Endodermal cell (in vitro differentiated cells): ENCODE results near the gene HBG1. TPM values are rescaled to one million over a fixed set of nuclear protein-coding genes. Genes with fewer than 3 reads are reported as not detected.

ENCODE experiments used
- DNase-seq: peaks from one replicate; pipeline ENCODE4 v3.0.0-alpha.2; 2017
- H3K27ac ChIP-seq: 2 replicates; pipeline ENCODE4 v1.5.1; 2013; ENCODE audit warnings: mild to moderate bottlenecking, low read depth, low read length, moderate library complexity
- H3K27me3 ChIP-seq: 2 replicates; pipeline ENCODE4 v1.6.1; 2013; ENCODE audit warnings: mild to moderate bottlenecking, low read length, moderate library complexity; ENCODE audit not compliant: insufficient read depth, control insufficient read depth, poor library complexity, severe bottlenecking
- H3K36me3 ChIP-seq: 2 replicates; pipeline ENCODE4 v1.7.0; 2013; ENCODE audit warnings: mild to moderate bottlenecking, low read length, moderate library complexity; ENCODE audit not compliant: control insufficient read depth, insufficient read depth
- H3K4me1 ChIP-seq: one replicate; pipeline ENCODE4 v1.7.0; 2013; ENCODE audit warnings: low read length; ENCODE audit not compliant: control insufficient read depth, insufficient read depth
- H3K4me3 ChIP-seq: 2 replicates; pipeline ENCODE4 v1.5.1; 2013; ENCODE audit warnings: mild to moderate bottlenecking, low read length, moderate library complexity
- H3K9ac ChIP-seq: 2 replicates; pipeline ENCODE4 v1.6.1; 2013; ENCODE audit warnings: mild to moderate bottlenecking, low read length, moderate library complexity; ENCODE audit not compliant: poor library complexity, severe bottlenecking; ENCODE audit errors: extremely low read depth
- H3K9me3 ChIP-seq: 2 replicates; pipeline ENCODE4 v1.6.1; 2013; ENCODE audit warnings: mild to moderate bottlenecking, low read length, moderate library complexity; ENCODE audit not compliant: control insufficient read depth
- H3K27ac Mint-ChIP-seq: 2 replicates; pipeline ENCODE4 v1.8.0; 2020; ENCODE audit warnings: mixed read lengths
- H3K27me3 Mint-ChIP-seq: 2 replicates; pipeline ENCODE4 v1.8.0; 2021; ENCODE audit warnings: mild to moderate bottlenecking, mixed read lengths; ENCODE audit not compliant: insufficient read depth
- H3K36me3 Mint-ChIP-seq: 2 replicates; pipeline ENCODE4 v1.8.0; 2020; ENCODE audit warnings: low read depth, mixed read lengths
- H3K4me1 Mint-ChIP-seq: 2 replicates; pipeline ENCODE4 v1.8.0; 2020; ENCODE audit warnings: mixed read lengths
- H3K4me3 Mint-ChIP-seq: 2 replicates; pipeline ENCODE4 v1.8.0; 2020; ENCODE audit warnings: mild to moderate bottlenecking, moderate library complexity, mixed read lengths
- H3K9me3 Mint-ChIP-seq: 2 replicates; pipeline ENCODE4 v1.8.0; 2020; ENCODE audit warnings: mild to moderate bottlenecking, mixed read lengths
- CTCF ChIP-seq: fragments of 200-600 bp; sonication (generic); conservative IDR thresholded peaks from 2 replicates; pipeline ENCODE4 v1.5.0; 2021; ENCODE audit warnings: antibody characterized with exemption, mild to moderate bottlenecking
- WGBS, 2 experiments: methylation state at CpG; one replicate each; pipeline versions ENCODE4 v1.1.5 to v1.1.7; 2013; ENCODE audit warnings: missing lambda C conversion rate in 2 of 2, mixed read lengths in 1 of 2; ENCODE audit not compliant: insufficient coverage in 1 of 2, insufficient read length in 1 of 2; 5-methylcytosine and 5-hydroxymethylcytosine counted together
- total RNA-seq, 2 donors: library from RNA; stranded (reverse); fragmentation: NEBNext Ultra II Directional in 1 of 2; extraction: Animal tissue kit (Norgen Biotek cat#: 25700) in 1 of 2; gene quantifications; 2 replicates in 1 of 2; 3 replicates in 1 of 2; pipeline ENCODE4 v1.2.1, GENCODE V29; 2021

The HBG1 gene
- total RNA-seq, 2 donors from 2014 or later: not detected

GRCh38 chr11:5282628-5283027 is 33.0 kb upstream of the HBG1 start:
- Mint-ChIP-seq H3K4me3 (no peak overlapping the region), H3K4me1 (peaks cover 12% of the 10 kb centered on the region), H3K36me3 (no peaks in the 10 kb centered on the region), H3K27me3 (no peaks in the 10 kb centered on the region), H3K9me3 (no peaks in the 10 kb centered on the region), H3K27ac (no peak overlapping the region)
- H3K27ac ChIP-seq: no peak overlapping the region
- no peaks in the 10 kb centered on the region for H3K36me3 ChIP-seq
- no peak for TF ChIP-seq CTCF
- WGBS, 2 experiments: 94% methylated on average over 2 of the region's 2 CpGs; no CpG with 5 or more reads in 1 of the 2 experiments
- H3K4me3 ChIP-seq: no peak overlapping the region
- H3K27me3 ChIP-seq: no peaks in the 10 kb centered on the region
- H3K4me1 ChIP-seq: peaks cover 2% of the 10 kb centered on the region
- no peak overlapping the region for H3K9ac ChIP-seq
- no peaks in the 10 kb centered on the region for H3K9me3 ChIP-seq
- DNase-seq: no peak

- no peak for TF ChIP-seq CTCF
- Mint-ChIP-seq H3K4me3 (no peak overlapping the region), H3K4me1 (peaks cover 12% of the 10 kb centered on the region), H3K36me3 (no peaks in the 10 kb centered on the region), H3K27ac (no peak overlapping the region), H3K27me3 (no peaks in the 10 kb centered on the region), H3K9me3 (no peaks in the 10 kb centered on the region)
- DNase-seq: no peak
- H3K27ac ChIP-seq: no peak overlapping the region
- H3K36me3 ChIP-seq: no peaks in the 10 kb centered on the region
- no peak overlapping the region for H3K9ac ChIP-seq
- no peaks in the 10 kb centered on the region for H3K27me3 ChIP-seq
- peaks cover 2% of the 10 kb centered on the region for H3K4me1 ChIP-seq
- no peak overlapping the region for H3K4me3 ChIP-seq
- H3K9me3 ChIP-seq: no peaks in the 10 kb centered on the region
Observed at GRCh38 chr11:5281596-5281995, 31.9 kb upstream of the HBG1 start.

GRCh38 chr11:5280582-5281102 is 31.0 kb upstream of the HBG1 start:
- no peak overlapping the region for H3K4me3 Mint-ChIP-seq
- Histone ChIP-seq H3K4me1 (peaks cover 2% of the 10 kb centered on the region), H3K27ac (no peak overlapping the region), H3K4me3 (no peak overlapping the region), H3K9ac (no peak overlapping the region), H3K9me3 (no peaks in the 10 kb centered on the region), H3K36me3 (no peaks in the 10 kb centered on the region), H3K27me3 (no peaks in the 10 kb centered on the region)
- no peaks in the 10 kb centered on the region for H3K27me3 Mint-ChIP-seq
- no peaks in the 10 kb centered on the region for H3K36me3 Mint-ChIP-seq
- peak overlapping the region; percentile 70 for H3K27ac Mint-ChIP-seq
- TF ChIP-seq CTCF: no peak
- peak; percentile 88 for DNase-seq
- peaks cover 16% of the 10 kb centered on the region for H3K4me1 Mint-ChIP-seq
- 76 to 78% methylated on average over 3 of the region's 3 CpGs for WGBS, 2 experiments
- no peaks in the 10 kb centered on the region for H3K9me3 Mint-ChIP-seq
